NCI-H2107 treated with DMSO at 0.1 percent for 48 hours (cell line): ENCODE results near the gene KRTAP17-1.
A peak's percentile ranks its signal among the peaks of the same experiment; 100 is the strongest.

Source experiments
- DNase-seq: peaks from one replicate; lab custom pipeline; 2025; ENCODE audit not compliant: unreplicated experiment; lab: John Stamatoyannopoulos, UW

KRTAP17-1 gene

GRCh38 chr17:41333098-41333497, 17.6 kb upstream of the KRTAP17-1 start:
- no peak for DNase-seq

DNA sequence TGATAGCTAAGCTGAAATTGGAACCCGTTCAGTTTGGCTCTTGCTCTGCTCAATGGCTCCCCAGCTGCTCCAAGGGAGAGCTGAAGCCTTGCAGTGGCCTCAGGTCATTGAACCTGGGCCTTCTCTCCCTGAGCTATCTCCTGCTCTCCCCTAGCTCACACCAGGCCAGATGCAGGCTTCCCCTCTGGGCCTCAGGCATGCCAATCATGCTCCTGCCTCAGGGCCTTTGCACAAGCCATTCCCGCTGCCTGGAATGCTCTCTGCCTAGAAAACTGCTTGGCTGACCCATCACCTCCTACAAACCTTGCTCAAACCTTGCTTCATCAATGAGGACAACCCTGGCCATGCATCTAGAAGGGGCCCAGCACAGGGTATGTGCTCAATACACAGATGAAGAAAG, 16.7 kb upstream of the KRTAP17-1 start:
- DNase-seq: no peak

- DNase-seq: no peak
Observed at GRCh38 chr17:41331606-41332005, 16.1 kb upstream of the KRTAP17-1 start.

DNA sequence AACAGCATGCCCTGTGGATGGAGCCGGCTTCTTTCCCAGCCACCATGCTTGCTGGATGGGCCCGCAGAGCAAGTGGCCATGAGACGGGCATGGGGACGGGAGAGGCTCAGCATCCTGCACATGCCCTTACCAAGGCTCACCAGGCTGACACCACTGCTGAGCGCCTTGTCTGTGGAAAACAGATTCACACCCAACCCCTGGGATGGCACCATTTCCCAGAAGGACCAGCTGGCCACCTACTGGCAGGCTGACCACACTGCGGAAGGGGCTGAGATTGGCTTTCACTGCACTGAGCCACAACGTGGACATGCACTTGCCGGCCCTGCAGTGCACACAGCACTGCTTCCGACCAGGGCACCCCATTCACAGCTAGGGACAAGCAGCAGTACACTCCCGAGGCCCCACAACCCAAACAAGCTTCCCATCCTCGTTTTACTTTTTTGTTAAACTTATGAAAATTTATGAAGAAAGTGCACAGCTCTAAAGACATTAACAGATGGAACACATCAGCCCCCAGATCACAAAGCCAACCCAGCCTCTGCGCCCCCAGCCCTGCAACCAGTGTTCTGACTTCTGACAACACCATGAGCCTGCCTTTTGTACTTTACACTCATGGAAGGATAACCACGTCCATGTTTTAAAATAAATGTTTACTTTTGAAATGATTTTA, 13.9 kb upstream of the KRTAP17-1 start:
- peak; percentile 17 for DNase-seq

GRCh38 chr17:41328207-41328606, 12.7 kb upstream of the KRTAP17-1 start:
- DNase-seq: no peak

DNA sequence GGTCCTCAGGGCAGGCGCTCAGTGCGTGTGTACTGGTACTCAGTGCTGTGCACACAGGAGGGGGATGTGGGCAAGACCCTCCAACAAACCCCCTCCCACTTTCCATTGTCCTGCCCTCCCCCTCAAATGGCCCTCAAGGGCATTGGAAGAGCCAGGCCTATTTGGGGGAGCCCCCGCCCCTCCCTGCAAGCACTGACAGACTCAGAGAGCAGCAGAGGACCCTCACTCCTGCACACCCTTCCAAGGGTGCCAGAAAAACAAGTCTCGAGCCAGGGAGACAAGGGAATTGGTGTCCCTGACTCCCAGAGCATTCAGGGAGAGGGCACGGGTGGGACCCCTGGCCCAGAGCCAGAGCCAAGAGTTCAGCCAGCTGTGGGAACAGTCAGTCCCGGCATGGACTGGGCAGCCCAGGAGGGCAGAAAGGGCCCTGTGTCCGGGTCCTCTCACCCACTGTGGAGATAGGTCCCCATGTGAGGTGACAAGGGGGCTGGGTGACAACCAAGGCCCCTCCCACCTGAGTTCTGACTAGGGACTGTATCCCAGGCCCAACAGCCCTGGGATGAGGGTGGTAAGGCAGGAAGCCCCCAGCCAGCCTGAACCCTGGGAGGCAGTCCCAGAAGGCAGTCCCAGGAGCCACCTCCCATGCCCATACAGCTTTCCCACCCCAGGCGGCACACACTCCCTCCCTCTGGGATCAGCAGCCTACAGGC, 12.1 kb upstream of the KRTAP17-1 start:
- DNase-seq: no peak

DNA sequence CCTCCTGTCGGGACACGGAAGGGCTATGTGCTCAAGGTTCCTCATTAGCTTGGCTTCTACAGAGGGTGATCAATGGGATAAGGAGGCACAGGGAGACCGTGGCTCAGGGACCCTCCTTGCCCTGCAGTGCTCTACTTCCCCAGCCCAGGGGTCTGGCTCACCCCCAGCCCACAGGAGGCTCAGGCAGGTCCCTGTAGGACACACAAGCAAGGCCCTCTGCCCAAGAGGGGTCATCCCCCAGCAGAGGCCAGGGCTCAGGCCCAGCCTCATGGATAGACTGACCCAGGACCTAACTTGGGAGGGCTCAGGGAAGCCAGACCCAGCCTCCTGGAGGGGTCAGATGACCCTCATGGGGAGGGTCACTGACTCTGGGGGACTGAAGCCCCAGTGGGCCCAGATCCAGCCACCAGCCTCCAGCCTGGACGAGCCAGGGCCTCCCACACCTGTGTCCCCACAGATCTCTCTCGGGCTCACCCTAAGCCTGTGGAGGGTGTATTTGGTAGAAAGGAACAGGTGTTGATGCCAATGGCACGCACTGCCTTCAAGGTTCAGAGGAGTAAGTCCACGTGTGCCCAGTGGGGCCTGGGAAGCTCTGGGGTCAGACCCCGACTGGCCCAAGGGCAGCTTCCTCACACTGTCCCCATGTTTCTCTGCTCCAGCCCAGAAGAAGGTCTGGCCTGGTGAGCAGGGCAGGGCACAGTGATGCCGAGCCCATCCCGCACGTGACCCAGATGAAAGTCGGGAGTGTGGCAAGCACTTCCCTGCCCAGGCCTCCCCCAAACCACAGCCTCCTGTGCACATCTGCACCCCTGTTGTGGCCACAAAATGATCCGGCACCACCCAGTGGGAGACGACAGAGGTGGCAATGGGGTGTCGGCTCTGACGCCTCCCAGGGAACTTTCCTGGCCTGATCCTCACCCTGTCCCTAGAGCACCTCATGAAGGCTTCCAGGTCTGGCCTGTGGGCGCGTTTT, 10.9 kb upstream of the KRTAP17-1 start:
- no peak for DNase-seq

DNA sequence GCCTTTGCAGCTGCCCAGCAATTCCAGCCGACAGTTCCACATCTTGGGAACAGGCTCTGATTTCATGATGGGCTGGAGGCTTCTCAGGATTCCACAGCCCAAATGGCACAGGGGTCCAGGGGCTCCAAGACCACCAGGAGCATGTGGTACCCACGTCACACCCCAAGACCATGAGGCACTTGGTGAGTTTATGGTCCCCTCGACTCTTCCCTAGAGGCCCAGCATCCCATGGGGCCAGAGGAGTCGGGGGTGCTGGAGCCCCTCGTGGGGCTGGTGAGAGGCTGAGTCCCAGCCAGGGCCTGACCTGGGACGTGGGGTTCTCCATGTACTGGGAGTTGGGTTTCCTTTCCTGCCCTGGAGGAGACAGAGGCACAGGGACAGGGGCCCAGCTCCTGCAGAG, 10.1 kb upstream of the KRTAP17-1 start:
- DNase-seq: no peak

DNA sequence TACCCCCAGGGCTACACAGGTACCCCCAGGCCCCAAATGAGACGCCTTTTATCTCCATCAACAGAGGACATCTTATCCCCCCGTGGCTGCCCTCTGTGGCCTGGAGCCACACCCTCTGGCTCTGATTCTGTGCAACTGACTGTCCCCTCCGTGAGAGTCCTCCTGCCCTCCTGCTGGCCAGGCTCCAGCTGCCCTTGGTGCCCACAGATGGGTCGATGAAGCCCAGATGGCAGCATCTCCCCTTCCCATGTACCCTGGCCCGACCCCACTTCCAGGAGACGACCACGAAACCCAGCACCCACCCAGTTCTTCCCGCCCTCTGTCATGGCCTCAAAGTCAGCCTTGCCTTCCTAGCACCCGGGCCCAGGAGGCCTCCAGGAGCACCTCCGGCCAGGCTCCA, 9.6 kb upstream of the KRTAP17-1 start:
- DNase-seq: no peak

- no peak for DNase-seq
Observed at GRCh38 chr17:41324180-41325075, 8.9 kb upstream of the KRTAP17-1 start.

GRCh38 chr17:41322903-41323895, 7.7 kb upstream of the KRTAP17-1 start:
- no peak for DNase-seq

DNA sequence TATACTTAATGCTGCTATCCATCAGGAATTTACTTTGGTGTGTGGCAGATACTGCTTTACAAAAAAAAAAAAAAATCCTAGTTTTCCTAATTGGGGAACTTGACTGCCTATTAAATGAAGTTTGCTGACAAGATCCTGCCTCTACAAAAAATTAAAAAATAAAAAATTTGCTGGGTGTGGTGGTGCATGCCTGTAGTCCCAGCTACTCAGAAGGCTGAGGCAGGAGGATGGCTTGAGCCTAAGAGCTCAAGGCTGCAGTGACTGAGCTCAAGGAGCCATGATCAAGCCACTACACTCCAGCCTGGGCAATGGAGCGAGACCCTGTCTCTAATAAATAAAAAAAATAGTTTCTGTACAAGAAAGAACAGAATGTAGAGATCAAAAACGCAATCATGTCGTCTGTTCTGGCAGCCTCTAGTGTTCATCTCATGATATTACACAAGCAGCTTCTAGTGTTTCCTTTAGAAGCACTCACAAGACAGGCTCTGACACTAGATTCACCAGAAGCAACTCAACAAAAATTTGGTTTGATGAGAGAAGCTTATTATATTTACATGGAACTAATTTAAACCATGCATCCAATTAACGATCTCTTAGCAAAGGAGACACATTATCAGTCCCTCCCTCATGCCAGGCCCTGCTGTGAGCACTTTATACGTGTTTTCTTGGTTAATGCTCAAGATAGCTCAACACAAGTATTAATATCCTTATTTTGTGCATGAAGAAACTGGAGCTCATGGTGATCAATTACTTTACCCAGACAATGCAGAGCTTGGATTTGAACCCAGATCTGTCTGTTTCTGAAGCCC, 6.8 kb upstream of the KRTAP17-1 start:
- DNase-seq: peak; percentile 63

- no peak for DNase-seq
Observed at GRCh38 chr17:41318231-41318630, 2.7 kb upstream of the KRTAP17-1 start.

GRCh38 chr17:41315814-41316445, 420 bp upstream of the KRTAP17-1 start:
- DNase-seq: no peak

- DNase-seq: no peak
Observed at GRCh38 chr17:41311111-41311510, 4.4 kb downstream of the KRTAP17-1 start.

DNA sequence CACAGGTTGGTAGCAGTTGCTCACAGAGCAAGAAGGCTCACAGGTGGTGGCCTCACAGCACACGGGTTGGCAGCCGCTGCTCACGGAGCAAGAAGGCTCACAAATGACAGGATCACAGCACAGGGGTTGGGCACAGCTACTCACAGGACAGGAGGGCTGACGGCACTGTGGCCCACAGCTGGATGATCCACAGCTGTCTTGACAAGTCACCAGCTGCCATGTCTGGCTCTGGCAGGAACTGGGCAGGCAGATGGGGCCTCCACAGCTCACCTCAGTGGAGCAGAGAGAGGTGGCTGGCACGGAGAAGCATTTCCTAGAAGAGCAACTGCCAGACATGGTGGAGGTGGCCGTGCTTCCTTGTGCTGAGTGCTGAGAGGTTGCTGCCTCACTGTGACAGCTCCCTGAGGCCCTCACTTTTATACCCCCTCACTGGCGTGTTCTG, 6.6 kb downstream of the KRTAP17-1 start, which contains the start of gene KRTAP16-1:
KRTAP16-1 (minus strand) TSS at position 392 of the 442 bp plus-strand sequence; CDS start at position 336, 56 bp downstream.
- DNase-seq: no peak

DNA sequence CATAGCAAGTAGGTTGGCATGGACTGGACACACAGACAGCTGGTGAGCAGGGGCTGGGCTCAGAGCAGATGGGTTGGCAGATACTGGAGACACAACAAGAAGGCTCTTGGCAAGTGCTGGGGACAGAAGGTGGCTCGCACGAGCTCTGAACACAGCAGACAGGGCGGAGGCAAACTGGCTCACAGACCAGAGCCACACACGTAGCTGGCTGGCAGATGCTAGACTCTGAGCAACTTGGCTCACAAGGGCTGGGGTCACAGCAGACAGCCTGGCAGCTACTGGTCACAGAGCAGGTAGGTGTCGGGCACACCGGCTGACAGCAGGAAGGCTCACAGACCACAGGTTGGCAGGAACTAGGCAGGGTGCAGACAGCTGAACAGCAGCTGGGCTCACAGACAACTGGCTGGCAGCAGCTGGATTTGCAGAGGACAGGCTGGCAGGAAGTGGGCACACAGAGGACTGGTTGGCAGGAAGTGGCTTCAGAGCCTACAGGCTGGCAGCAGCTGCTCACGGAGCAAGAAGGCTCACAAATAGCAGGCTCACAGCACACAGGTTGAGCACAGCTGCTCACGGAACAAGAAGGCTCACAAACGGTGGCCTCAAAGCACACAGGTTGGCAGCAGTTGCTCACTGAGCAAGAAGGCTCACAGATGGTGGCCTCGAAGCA, 7.1 kb downstream of the KRTAP17-1 start:
- DNase-seq: no peak
